Activated CD4-positive, alpha-beta T cell treated with anti-CD3 and anti-CD28 coated beads for 4 hours (primary cell): Measurements from ENCODE around the gene ERVK3-1.
"Not testable (repeated sequence)": the region's sequence is repeated elsewhere in the genome, so short reads cannot be mapped to it uniquely, and the experiment has no call there.

Experiments used
- DNase-seq, 2 donors: peaks; one replicate each; pipeline ENCODE4 v3.0.0-alpha.2; 2020

The ERVK3-1 gene

DNA sequence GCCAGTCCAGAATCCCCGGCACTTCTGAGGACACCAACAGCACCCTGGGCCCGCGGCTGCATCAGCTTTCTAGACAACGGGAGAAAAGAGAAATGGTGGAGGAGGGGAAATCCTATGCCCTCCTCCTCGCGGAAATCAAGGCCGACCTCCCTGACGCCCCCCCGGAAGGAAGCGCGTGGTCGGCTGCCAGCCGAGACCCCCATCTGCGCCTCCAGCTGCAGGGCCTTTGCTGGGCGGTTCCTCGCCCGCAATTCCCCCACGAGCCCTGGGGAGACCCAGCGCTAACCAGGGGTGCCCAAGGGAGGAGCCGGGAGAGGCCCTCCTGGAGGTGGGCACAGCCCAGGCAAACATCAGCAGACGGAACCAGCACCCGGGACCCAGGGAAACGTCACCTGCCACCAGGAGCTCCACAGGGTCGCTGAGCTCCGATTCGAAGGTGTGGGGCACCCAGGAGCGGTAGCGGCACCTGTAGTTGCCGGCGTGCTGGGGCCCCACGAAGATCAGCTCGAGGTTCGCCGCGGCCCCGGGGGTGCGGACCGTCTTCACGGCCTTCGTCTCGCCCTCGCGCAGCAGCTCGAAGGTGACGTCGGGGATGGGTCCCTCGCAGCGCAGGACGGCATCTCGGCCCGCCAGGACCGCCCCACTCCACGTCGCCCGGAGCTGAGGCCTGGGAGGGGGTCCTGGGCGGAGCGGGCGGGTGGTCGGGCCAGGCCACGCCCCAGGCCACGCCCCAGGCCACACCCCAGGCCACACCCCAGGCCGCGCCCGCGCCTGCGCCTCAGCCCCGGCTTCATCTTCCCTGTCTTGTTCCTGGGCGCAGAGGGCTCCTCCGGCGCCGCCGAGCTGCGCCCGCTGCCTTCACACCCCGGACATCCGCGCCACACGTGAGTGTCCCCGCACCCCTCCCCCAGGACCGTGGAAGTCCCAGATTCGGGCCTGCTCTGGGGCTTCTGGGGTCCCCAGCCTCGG is 42.1 kb downstream of the ERVK3-1 start:
- DNase-seq, result peak; percentile 51 to 62

DNA sequence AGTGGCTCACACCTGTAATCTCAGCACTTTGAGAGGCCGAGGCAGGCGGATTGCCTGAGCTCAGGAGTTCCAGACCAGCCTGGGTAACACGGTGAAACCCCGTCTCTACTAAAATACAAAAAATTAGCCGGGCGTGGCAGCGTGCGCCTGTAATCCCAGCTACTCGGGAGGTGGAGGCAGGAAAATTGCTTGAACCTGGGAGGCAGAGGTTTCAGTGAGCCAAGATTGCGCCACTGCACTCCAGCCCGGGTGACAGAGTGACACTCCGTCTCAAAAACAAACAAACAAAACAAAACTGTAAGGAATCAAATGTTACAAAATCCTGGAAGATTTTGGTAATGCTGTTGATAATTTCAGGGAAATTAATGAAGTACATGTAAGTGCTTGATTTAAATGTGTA is 42.9 kb downstream of the ERVK3-1 start:
- DNase-seq, result not testable (repeated sequence)

DNA sequence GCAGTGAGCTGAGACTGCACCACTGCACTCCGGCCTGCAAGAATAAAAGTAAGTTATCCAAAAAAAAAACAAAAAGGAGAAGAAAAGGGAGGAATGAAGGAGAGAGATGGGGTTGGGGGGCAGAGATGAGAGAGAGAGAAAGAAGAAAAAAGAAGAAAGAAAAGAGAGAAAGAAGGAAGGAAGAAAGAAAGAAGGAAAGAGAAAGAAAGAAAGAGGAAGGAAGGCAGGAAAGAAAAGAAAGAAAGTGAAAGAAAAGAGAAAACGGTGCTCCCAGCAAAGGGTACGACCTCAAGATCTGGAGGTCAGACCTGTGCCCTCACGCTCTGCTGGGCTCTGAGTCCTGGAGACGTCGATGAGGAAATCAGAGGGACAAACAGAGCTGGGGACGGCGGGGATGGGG is 44.4 kb downstream of the ERVK3-1 start:
- no peak for DNase-seq

DNA sequence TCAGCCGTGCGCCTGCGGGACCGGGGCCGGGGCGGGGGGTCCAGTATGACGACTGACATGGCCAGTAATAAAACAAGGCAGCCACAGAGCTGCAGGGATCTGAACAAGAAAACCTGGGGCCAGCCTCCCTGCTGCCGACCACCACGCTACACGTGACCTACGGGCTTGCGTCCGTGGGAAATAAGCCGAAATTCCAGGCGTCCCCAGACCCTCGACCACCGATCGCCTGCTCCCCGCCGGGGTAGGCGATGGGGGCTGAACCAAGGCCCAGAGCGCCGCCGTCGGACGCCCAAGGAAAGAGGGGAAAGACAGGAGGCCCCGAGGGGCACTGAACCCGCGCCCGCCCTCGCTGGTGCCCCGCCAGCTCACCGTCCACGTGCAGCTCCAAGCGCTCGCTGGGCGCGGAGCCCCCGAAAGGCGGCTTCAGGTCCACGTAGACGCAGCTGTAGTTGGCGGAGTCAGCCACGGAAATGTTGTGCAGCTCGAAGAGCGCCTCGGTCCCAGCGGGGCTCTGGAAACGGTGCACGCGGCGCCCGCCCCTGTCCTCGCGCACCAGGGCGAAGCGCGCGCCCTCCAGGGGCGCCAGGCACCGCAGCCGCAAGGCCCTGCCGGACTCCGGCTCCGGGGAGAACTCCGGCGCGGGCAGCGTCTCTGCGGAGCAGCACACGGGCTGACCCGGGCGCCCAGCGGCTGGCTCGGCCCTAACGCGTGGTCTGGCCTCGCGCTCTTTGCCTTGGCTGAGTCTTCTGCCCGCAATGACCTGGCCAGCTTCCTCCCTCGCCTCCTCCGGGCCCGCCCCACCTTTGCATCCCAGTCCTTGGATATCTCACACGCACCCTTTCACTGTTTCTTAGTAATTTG is 45.1 kb downstream of the ERVK3-1 start:
- DNase-seq, result no peak

DNA sequence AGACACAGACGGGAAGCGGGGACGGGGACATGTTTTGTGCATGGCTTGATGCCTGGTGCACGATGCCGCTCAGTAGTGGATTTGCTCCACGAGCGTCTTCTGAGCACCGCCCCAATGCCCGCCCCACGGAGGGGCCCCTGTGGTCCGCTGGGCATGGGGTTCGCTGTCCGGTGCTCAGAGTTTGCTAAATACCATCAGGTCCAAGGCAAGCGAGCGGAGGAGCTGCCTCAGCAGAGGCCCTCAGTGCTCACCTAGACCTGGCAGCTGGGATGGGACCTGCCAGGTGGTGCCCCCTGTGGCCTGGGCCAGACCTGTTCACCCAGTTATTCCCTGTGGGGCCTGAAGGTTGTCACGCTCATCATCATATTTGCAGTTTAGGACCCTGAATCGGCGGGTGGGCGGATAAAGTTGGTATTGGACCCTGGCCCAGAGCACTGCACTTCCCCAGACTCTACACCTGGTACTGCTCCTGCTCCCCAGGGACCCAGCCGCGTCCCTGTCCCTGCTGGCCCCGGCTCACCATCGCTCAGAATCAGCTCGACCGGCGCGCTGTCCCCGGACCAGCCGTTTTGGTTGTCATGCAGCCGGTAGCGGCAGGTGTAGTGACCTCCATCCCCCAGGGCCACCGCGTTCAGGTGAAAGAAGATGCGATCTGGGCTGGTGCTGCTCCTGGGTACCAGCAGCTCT is 45.8 kb downstream of the ERVK3-1 start:
- DNase-seq, result no peak

DNA sequence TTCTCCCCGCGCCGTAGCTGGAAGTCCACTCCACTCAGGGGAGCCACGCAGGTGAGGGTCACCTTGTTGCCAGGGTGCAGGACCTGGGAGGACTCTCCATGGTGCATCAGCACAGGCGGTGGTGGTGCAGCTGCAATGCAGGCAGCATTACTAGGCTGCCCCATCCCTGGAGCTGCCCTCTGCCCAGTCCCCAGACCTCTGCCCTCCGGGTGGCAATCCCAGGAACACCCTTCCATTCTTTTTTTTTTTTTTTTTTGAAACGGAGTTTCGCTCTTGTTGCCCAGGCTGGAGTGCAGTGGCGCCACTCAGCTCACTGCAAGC is 46.3 kb downstream of the ERVK3-1 start:
- no peak for DNase-seq

DNA sequence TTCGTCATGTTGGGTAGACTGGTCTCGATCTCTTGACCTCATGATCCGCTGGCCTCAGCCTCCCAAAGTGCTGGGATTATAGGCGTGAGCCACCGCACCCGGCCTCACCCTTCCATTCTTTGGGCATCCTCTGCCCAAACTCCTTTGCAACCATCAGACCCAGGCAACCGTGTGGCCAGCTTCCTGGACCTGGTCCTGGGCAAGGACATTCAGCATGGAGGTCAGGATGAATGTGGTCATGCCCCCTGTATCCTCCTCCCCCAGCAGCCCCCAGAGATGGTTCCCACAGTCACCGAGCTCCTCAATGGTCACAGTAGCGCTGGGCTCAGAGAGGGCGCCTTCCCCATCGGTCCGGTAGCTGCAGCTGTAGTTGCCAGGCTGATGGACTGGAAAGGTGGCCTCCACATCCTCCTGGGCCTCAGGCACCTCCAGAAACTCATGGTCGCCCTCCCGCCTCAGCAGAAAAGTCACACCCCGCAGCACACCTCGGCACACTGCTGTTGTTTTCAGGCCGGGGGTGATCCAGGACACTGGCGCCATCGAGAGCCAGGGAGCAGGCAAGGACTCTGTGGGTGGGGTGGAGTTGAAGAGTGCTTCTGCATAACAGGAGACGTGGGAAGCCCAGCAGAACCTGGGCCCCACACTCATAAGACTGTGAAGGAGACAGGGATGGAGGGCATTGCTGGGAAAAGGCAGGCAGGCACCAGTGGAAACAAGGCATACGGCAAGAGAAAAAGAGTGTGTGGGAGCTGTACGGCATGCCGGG is 47.0 kb downstream of the ERVK3-1 start:
- DNase-seq, result no peak

DNA sequence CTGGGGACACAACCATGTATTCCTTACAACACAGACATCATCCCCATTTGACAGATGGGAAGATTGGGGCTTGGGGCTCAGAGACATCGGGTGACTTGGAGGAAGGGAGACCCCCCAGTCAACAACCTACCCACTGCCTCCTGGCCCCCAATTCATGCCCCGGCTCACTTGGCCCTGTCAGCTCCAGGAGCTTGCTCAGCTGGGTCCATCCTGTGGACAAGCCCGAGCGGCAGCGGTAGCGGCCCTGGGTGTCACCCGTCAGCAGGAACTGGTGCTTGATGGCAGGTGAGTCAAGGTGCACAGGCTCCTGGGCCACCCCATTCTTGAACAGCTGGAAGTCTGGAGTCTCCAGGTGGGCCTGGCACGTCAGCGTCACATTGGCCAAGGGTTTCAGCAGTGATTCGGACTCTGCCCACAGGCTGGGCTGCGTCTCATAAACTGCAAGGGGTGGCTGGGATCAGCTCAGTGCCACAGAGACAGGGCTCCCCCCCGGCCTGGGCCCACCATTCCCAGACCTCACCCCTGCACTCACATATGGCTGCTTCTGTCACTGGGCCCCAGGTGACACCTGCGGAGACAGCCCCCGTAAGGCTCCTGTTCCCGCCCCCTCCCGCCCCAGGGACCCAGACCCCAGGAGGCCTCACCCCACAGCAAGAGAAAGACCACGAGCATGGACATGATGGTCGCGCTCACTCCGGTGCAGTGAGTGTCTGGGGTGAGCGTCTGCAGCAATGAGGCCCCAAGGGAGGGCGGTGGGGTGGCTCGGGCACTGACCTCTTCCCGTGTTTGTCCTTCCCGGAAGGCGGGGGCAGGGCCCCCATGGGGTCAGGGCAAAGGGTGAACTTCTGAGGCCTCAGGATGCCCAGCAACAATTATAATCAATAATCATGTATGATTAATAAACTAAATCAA is 47.8 kb downstream of the ERVK3-1 start, which contains the start of gene A1BG:
TSS of gene A1BG (minus strand) at position 733 of the 912 bp plus-strand sequence. CDS start at position 678, 55 bp downstream.
- DNase-seq, result no peak

DNA sequence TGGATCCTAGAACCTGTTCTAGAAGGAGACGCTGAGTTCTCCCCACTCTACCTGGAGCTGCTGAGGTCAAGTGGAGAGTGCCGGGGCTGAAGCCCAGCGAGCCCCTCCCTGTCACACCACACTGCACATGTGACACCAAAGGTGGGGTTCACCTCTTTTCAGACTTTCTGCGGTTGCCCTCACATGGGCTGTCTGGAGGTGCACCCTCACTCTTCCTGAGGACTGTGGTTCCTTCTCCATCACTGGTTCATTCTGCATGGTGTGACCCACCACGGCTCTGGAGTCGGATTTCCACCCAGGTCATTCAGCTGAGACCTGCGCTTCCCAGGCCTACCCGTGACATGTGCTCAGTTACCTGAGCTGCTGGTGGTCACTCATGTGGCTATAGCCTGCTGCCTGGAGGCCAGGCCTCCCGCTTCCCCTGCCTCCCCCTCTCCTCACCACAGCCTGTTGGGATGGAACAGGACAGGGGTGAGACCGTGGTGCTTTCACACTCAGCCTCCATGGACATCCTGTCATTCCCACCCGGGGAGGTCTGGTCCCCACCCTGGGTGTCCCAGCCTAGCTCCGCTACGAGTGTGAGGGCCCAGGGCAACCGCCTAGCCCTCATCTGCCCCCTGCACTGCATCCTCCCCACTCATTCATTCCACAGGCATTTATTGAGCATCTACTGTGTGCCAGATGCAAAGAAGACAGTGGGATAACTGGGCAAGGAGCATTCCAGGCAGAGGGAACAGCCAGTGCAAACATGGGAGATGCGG is 48.7 kb downstream of the ERVK3-1 start:
- DNase-seq, result no peak

DNA sequence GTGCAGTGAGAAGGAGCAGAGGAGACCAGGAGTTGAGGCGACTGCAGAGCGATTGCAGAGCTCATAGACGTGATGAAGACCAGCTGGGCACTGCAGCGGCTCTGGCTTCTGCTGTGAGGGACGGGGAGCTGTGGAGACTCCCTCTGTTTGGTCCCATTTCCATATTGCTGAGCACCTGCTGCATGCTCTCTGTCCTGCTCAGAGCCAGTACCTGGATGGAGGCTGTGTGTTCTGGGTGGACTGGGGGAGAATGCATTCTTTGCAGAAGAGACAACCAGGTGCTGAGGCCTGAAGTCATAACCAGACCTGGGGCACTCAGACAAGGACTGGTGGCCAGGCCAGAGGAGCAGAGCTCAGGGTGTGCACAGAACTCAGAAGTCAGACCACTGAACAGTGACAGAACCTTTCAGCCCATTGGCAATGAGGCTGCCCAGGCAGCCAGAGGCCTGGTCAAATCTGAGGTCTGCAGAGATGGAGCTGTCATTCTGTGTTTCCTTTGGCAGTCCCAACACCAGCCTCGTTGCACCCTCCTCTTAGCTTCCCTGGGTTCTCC is 49.4 kb downstream of the ERVK3-1 start:
- DNase-seq, result no peak

DNA sequence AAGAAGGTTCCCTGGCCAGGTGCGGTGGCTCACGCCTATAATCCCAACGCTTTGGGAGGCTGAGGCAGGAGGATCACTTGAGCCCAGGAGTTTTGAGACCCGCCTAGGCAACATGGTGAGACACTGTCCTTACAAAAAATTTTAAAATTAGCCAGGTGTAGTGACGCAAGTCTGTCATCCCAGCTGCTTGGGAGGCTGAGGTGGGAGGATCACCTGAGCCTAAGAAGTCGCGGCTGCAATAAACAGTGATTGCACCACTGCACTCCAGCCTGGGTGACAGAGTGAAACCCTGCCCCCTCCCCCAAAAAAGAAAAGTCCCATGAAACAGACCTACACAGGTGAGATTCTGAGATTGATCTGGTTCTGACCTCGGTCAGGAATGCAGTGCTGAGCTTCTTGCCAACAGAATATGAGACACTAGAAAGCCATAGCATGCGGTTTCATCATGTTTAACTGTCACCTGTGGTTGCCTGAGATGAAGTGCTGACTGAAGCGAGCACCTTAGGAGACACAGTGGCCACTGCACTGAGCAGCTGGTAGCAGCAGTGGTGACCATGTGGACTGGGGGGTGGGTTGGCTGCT is 50.1 kb downstream of the ERVK3-1 start:
- DNase-seq, result no peak

DNA sequence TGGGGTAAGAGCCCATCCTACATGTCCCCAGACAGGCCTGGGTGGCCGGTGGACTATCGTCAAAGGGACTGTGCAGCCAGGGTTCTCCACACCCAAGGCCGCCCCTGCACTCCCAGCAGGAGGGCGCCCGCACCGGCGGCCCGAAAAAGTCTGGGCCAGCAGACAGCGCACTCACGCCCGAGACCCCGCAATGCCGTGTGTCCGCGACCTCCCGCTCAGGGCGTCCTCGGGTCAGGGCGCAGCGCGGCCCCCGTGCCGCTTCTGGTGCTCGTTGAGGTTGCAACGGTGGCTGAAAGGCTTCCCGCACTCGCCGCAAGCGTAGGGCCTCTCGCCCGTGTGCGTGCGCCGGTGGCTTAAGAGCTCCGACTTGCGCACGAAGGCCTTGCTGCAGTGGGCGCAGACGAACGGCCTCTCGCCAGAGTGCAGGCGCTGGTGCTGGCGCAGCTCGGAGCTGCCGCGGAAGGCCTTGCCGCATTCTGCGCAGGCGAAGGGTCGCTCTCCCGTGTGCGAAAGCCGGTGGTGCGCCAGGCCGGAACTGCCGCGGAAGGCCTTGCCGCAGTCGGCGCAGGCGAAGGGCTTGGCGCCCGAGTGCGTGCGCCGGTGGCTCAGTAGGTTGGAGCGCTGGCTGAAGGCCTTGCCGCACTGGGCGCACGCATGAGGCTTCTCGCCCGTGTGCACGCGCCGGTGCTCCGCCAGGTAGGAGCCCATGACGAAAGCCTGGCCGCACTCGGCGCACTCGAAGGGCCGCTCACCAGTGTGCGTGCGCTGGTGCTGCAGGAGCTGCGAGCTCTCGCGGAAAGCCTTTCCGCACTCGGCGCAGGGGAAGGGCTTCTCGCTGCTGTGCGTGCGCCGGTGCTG is 51.0 kb downstream of the ERVK3-1 start:
- DNase-seq, result peak in 1 of 2 donors; percentile 27

DNA sequence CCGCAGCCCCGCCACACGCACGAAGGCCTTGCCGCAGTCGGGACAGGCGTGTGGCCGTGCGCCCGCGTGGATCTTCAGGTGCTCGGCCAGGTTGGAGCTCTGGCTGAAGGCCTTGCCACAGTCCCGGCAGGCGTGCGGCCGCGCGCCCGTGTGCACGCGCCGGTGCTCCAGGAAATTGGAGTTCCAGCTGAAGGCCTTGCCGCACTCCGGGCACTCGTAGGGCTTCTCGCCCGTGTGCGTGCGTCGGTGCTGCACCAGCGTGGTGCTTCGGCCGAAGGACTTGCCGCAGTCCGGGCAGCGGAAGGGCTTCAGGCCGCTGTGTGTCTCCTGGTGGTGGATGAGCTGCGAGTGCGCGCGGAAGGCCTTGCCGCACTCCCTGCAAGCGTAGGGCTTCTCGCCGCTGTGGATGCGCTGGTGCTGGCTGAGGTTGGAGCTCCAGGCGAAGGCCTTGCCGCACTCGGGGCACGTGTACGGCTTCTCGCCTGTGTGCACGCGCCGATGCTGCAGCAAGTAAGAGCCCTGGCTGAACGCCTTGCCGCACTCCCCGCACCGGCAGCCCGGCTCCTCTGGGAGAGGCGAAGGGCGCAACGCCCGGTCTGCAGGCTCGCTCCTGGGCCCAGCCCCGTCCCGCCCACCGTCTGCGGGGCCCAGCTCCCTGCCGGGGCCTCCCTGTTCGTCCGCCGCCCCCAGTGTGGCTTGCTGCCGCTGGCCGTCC is 51.7 kb downstream of the ERVK3-1 start:
- no peak for DNase-seq

DNA sequence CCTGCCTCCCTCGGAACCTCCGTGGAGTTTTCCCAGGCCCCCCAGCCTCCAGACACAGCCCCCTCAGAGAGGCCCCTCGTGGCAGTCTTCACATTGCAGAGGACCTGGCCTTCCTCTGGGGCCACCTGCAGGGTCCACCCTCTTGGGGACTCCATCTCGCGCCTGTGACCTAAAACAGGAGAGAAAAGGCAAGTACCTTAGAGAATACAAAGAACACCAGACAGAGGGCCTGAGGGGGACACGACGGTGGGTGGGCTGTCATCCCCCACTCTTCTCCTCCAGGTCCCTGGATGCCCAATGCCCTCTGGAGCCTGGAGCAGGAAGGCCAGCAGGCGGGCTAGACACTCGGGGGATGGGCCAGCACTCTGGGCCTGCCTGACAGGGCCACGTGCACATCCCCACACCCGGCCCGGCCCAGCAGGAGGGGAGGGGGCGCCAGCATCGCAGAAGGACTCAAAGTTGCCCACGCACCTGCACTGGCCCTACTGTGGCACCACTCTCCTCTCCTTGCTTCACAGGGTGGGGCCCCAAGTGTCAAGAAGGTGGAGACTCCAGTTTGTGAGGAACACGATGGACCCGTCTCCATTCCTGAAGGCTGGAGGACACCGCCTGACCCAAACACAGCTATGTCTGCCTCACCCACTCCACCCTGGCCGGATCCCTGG is 52.4 kb downstream of the ERVK3-1 start:
- DNase-seq, result no peak

DNA sequence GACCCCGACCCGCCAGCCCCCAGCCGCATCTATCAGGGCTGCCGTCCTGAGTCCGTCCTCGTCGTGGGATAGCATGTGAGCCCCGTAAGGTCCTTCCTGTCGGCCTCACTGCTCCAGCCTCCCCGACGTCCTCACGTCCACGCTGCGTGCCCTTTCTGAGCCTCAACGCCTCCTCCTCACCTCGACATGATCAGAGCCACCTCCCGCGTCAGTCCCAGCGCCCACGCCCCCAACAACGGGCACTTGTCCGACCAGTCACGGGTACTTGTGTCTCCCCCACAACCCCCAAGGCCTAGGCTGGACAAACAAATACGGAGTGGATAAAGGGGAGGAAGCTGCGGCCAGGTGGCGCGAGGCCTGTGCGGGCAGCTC is 56.7 kb downstream of the ERVK3-1 start:
- peak; percentile 36 to 39 for DNase-seq

DNA sequence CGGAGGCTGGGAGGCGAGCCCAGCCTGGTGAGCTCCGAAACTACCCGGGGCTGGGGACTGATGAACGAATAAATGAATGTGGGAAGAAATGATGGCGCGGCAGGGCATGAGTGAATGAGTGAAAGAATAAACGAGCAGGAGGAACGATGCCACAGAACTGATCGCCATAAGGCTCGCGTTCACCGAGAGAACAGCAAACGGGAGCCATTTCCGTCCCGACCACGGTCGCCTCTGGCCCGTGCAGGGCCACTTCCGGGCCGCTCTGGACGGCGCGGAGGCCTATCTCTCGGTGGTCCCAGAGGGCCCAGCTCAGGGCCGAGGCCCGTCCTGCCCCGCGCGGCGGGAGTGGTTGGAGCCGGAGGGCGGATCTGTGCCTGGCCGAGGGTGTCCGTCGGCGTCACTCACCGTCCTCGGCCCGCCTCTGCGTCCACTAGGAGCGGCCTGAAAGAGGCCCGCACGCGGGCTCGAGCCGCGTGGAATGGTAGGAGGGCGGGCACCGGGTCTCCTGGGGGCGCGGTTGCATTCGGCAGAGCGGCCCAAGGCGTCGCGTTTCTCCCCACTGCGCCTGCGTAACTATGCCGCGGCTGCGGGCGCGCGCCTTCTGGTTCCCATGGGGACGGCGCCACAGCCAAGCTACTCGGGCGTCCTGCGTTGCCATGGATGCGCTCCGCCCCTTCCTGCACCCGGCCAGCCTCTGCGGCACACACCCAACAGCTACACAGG is 57.3 kb downstream of the ERVK3-1 start, which contains the start of gene ZNF497:
TSS of gene ZNF497 (minus strand) at position 480 of the 723 bp plus-strand sequence. CDS start 5,116 bp downstream, outside the sequence.
- peak; percentile 95 to 96 for DNase-seq

DNA sequence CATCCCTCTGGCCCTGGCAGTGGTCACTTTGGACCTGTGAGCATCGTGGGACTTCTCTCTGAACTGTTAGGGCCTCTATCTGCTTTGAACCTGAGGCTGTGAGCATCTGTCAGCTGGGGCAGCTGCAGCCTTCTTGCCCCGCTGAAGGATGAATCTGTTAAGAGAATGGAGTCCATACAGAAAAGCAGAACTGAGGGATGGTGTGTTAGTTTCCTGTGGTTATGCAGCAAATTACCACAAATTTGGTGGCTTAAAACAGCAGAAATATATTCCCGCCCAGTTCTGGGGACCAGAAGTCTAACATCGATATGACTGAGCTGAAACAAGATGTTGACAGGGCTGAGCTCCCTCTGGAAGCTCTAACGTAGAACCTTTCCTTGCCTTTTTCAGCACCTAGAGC is 59.0 kb downstream of the ERVK3-1 start:
- no peak for DNase-seq
